GM12874 (cell line): Measurements from ENCODE around the gene CSN1S1.

Experiments
- TF ChIP-seq, protein P1 (sequence below): IDR thresholded peaks from 2 replicates; pipeline ENCODE4 v1.5.1; 2011; ENCODE audit warnings: low read depth, mild to moderate bottlenecking, control low read depth, low read length, moderate library complexity; ENCODE audit not compliant: insufficient read depth

Gene CSN1S1, protein sequence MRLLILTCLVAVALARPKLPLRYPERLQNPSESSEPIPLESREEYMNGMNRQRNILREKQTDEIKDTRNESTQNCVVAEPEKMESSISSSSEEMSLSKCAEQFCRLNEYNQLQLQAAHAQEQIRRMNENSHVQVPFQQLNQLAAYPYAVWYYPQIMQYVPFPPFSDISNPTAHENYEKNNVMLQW

DNA sequence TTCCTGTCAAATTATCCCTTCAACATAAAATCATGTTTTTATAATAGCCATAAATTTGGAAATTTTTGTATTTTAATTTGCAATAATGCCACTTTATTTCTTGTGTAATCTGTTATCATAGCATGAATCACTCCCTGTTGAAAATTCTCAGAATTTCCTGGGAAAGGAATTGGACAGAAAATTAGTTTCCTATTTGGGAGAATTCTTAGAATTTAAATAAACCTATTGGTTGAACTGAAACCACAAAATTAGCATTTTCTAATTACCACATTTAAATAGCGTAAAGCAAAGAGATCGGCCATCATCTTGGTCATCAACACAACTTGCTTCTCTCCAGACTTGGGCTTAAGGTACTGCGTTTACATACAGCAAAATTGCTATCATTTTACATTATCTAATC lies at the start of gene CSN1S1:
TSS of gene CSN1S1 (plus strand) at position 301 of the 400 bp plus-strand sequence. CDS start 1,488 bp downstream, outside the sequence.
- TF ChIP-seq, protein P1, sequence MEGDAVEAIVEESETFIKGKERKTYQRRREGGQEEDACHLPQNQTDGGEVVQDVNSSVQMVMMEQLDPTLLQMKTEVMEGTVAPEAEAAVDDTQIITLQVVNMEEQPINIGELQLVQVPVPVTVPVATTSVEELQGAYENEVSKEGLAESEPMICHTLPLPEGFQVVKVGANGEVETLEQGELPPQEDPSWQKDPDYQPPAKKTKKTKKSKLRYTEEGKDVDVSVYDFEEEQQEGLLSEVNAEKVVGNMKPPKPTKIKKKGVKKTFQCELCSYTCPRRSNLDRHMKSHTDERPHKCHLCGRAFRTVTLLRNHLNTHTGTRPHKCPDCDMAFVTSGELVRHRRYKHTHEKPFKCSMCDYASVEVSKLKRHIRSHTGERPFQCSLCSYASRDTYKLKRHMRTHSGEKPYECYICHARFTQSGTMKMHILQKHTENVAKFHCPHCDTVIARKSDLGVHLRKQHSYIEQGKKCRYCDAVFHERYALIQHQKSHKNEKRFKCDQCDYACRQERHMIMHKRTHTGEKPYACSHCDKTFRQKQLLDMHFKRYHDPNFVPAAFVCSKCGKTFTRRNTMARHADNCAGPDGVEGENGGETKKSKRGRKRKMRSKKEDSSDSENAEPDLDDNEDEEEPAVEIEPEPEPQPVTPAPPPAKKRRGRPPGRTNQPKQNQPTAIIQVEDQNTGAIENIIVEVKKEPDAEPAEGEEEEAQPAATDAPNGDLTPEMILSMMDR = no peak

DNA sequence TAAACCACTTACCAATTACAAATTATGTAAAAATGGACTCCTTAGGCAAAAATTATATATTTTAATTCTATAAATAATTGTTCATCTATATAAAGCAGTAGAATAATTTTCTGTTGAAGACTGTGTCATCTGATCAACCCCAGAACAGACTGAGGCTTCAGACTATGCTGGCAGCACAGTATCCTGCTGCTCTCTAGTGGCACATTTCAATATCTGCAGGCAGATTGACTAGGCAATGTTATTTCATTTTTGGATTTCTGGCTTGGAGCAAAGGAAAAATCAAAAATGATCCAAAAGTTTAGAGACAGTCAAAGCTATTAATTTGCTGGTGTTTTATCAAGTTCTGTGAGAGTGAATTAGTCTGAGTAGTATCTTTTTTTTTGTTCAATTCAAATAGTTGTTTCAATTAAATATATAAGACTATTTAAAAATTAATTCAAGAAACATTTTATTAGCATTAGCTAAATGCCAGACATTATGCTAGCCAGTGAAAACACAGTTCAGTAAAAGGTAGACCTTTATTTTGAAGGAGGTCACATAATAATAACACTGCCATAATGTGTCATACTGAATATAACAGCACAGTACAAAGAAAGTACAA lies 49.6 kb upstream of the CSN1S1 start:
- TF ChIP-seq, protein P1 = peak; percentile 67

DNA sequence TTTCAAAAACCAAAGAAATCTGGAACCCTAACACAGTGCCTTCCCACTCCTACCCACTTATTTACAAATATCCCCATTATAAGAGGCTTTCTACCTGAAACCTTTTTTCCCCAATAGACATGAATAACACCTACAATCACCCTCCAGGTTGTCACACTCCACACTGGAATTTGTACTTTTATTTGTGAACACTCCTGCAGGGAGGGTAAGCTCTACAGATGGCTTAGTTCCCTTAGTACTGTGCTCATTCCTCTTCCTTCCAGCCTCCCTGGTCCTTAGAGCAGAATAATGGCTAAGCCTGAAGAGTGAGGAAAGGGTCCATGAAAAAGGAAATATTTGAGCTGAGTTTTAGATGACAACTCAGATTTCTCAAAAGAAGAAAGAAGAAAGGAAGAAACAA lies 48.7 kb upstream of the CSN1S1 start:
- TF ChIP-seq, protein P1 = no peak

DNA sequence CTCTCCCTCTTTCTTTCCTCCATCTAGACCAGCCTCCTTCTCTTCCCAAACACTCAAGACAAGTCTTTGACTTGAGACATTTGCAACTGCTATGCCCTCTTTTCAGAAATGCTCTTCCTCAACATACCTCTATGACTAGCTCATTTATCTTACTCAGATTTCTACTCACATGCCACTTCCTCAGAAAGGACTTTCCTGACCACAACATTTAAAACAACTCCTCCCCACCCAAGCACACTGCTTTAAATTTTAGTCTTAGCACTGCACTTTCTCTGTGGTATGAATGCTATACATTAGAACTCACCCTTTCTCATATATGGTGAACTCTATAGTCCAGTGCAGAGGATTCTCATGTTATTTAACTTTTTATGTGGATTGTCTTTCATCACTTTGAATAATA lies 42.5 kb upstream of the CSN1S1 start:
- TF ChIP-seq, protein P1 = no peak

DNA sequence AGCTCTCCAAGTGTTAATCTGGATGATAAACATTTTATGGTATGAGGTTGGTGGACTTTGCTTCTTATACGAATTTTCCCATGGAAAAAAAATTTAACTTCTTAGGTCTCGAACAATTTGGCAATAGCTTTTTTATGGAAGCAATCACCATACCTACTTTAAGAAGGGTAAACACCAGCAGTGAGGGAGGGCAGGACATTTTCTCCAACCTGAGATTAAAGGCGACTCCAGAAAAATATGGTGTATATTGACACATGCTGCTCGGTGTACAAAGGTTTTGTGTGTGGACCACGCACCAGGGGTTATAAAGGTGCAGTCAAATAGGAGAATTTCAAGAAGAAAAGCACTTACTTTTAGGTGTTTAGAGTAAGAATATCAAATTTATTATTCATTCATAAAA lies 36.7 kb upstream of the CSN1S1 start:
- TF ChIP-seq, protein P1 = no peak

DNA sequence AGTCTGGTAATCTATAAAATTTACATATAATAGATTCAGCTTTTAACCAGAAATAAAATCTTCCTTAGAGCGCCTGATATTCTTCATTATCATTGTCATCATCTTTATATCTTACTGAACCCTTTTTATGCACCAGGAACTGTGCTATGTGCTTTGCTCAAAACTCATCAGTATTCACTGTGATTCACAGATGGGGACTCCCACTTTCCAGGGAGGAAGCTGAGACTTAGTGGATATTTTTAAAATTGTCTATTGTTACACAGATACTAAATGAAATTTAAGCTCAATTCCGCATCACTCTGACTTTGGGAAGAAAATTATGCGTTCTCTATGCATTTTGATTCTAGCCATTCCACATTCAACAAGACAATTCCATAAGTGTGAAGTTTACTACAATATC lies 36.1 kb upstream of the CSN1S1 start:
- TF ChIP-seq, protein P1 = no peak

DNA sequence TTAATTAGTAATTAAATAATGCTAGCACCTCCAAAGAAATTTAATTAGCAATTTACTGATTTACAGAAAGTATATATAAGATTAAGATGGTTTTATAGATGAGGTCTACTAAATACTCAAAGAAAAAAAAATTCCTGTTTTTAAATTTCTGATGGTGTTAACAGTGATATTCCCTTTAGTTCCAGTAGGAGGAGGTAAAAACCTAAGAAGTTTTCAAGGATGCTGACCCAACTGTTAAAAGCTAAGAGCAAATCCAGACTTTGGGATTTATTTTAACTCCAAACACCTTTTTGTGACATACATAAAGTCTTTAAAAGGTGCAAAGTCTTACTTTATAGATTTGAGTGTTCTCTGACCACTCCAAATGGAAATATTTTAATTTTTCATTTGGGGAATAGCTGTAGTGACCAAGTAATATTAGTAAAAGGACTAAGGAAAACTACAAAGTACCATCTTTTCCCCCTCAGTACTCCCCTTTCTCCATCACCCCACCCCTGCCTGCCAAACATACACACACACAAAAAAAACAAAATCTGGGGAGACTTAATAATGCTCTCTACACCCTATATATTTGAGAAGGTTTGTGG lies 34.2 kb upstream of the CSN1S1 start:
- TF ChIP-seq, protein P1 = peak; percentile 11; the same call in 1 of the 2 replicates
